ENCODE results near the gene ANKK1.

The ANKK1 gene

GRCh38 chr11:113408887-113409286 lies 21.3 kb downstream of the ANKK1 start:
- H3K27ac ChIP-seq = no peak overlapping the region
- no peak for TF ChIP-seq CTCF (conservative IDR thresholded peaks at IDR 0.05)

DNA sequence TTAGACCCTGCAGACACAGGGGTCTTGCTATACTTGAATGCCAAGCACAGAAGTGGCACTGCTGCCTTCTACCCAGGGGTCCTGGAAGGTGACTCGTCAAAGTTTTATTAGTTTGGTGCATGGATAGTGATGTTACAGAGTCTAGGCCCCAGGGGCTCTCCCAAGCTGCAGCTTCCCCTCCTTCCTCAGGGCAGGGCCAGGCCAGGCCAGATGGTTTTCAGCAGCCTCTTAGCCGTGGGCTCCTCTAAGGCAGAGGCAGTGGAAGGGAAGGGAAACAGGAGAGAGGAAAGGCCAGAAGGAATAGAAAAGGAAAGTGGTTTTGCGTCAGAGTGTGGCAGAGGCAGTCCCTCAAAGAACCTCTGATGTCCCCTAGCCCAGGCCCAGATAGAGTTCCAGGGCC lies 21.9 kb downstream of the ANKK1 start:
- no peak overlapping the region for H3K27ac ChIP-seq
- TF ChIP-seq CTCF (conservative IDR thresholded peaks at IDR 0.05) = no peak

DNA sequence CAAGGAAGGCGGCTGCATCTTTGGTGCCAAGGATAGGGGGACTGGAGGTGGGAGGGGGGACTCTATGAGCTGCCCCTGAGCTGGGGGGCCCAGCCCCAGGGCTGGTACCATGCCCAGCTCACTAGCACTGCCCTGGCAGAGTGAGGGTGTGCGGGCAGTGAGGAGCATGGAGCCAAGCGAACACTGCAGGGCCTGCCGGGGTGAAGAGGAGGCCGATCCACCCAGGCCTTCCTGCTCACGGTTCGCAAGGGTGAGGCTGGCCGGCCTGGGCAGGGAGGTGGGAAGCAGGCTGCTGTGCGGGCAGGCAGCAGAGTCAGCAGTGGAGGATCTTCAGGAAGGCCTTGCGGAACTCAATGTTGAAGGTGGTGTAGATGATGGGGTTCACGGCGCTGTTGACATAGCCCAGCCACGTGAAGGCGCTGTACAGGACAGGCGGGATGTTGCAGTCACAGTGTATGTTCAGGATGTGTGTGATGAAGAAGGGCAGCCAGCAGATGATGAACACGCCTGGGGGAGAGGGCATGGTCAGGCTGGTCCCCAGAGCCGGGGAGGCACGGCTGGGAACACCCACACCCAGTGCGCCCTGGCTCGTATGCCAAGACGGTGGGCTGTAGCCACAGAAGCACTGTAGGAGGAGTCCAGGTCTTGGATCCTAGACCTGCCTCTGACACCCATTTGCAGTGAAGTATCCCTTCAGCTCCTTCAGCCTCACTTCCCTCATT lies 23.0 kb downstream of the ANKK1 start:
- H3K27ac ChIP-seq = no peak overlapping the region
- no peak for TF ChIP-seq CTCF (conservative IDR thresholded peaks at IDR 0.05)

- no peak for TF ChIP-seq CTCF (conservative IDR thresholded peaks at IDR 0.05)
- no peak overlapping the region for H3K27ac ChIP-seq
These were observed 24.0 kb downstream of the ANKK1 start for GRCh38 chr11:113411536-113411935.

DNA sequence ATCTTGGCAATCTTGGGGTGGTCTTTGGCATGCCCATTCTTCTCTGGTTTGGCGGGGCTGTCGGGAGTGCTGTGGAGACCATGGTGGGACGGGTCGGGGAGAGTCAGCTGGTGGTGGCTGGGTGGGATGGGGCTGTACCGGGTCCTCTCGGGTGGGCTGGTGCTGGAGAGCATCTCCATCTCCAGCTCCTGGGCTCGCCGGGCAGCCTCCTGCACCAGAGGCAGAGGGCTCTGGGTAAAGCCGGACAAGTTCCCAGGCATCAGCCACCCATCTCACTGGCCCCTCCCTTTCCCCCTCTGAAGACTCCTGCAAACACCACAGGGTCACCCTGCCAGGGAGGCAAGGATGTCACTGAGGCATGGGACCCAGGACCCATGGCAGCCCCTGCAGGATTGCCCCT lies 25.1 kb downstream of the ANKK1 start:
- no peak for TF ChIP-seq CTCF (conservative IDR thresholded peaks at IDR 0.05)

DNA sequence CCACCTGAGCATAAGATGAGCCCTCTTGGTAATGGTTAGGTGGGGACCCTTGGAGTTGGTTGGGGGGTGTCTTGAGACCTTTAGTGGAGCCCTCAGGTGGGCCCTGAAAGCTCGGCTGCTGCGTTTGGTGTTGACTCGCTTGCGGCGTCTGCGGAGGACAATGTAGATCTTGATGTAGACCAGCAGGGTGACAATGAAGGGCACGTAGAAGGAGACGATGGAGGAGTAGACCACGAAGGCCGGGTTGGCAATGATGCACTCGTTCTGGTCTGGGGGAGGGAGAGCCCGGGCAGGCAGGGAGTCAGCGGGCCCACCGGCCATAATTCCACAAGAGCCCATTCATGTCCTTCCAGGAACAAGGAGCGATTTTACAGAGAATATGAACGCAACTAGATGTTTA lies 27.8 kb downstream of the ANKK1 start:
- no peak for TF ChIP-seq CTCF (conservative IDR thresholded peaks at IDR 0.05)
- no peak overlapping the region for H3K27ac ChIP-seq

More for the DNA sequence above, 25.1 kb downstream of the ANKK1 start:
- no peak overlapping the region for H3K27ac ChIP-seq

DNA sequence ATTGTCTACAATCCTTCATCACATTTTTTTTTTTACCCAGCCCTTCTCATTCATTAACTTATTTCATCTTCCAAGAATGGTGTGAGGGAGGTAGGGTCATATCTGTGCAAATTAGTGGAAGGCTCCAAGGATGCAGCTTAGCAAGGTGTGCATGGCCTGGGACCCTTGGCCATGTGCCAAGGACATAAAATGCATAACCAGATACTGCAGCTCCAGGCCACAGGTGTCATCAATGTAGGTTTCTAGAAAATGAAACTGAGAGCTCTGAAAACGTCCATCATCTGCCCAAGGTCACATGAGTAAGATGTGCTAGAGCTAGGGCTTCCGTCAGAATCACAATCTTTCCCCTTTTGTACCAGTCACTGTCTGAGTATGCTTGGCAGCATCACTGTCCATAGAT lies 29.8 kb downstream of the ANKK1 start:
- no peak for TF ChIP-seq CTCF (conservative IDR thresholded peaks at IDR 0.05)
- H3K27ac ChIP-seq = no peak overlapping the region

All from VCaP (cell line).